Smooth muscle cell (in vitro differentiated cells): ENCODE results near the gene CCDC187. TPM values are rescaled to one million over a fixed set of nuclear protein-coding genes. Genes with fewer than 3 reads are reported as not detected.

Experiments
- DNase-seq: peaks from one replicate; lab custom pipeline; 2025; ENCODE audit not compliant: unreplicated experiment; lab: John Stamatoyannopoulos, UW
- H2AFZ ChIP-seq: fragments of 200-600 bp; sonication (generic); 2 replicates; pipeline ENCODE4 v1.6.0; 2016; ENCODE audit warnings: antibody characterized with exemption, low read depth, mild to moderate bottlenecking
- H3F3A ChIP-seq: fragments of 200-600 bp; sonication (generic); 2 replicates; pipeline ENCODE4 v1.6.0; 2017; ENCODE audit warnings: antibody characterized with exemption, low read depth
- H3K27ac ChIP-seq: fragments of 200-600 bp; sonication (generic); 2 replicates; pipeline ENCODE4 v1.5.1; 2016; ENCODE audit warnings: low read depth, mild to moderate bottlenecking
- H3K27me3 ChIP-seq: fragments of 200-600 bp; sonication (generic); 2 replicates; pipeline ENCODE4 v1.6.1; 2016; ENCODE audit warnings: low read depth, mild to moderate bottlenecking
- H3K36me3 ChIP-seq: fragments of 200-600 bp; sonication (generic); 2 replicates; pipeline ENCODE4 v1.5.1; 2016; ENCODE audit warnings: low read depth
- H3K4me1 ChIP-seq: fragments of 200-600 bp; sonication (generic); 2 replicates; pipeline ENCODE4 v1.5.1; 2016; ENCODE audit warnings: low read depth
- H3K4me2 ChIP-seq: fragments of 200-600 bp; sonication (generic); 2 replicates; pipeline ENCODE4 v1.6.0; 2016; ENCODE audit warnings: mild to moderate bottlenecking
- H3K4me3 ChIP-seq: fragments of 200-600 bp; sonication (generic); 2 replicates; pipeline ENCODE4 v1.5.1; 2016; ENCODE audit warnings: mild to moderate bottlenecking
- H3K79me2 ChIP-seq: fragments of 200-600 bp; sonication (generic); 2 replicates; pipeline ENCODE4 v1.6.0; 2016; ENCODE audit warnings: low read depth, mild to moderate bottlenecking
- H3K9ac ChIP-seq: fragments of 200-600 bp; sonication (generic); 2 replicates; pipeline ENCODE4 v1.6.0; 2016; ENCODE audit warnings: low read depth
- H3K9me3 ChIP-seq: fragments of 200-600 bp; sonication (generic); replicated peaks from 2 replicates; pipeline ENCODE4 v1.5.1; 2016; ENCODE audit warnings: low read depth
- H4K20me1 ChIP-seq: fragments of 200-600 bp; sonication (generic); 2 replicates; pipeline ENCODE4 v1.6.0; 2016; ENCODE audit warnings: low read depth
- WGBS: methylation state at CpG from one replicate; pipeline ENCODE4 v1.1.7; 2016; ENCODE audit warnings: low lambda C conversion rate; 5-methylcytosine and 5-hydroxymethylcytosine counted together
- polyA plus RNA-seq: library from polyadenylated mRNA; unstranded; fragments of >200 nt; fragmentation: Nextera tagmentation; extraction: Ambion mirVana; gene quantifications from 2 replicates; pipeline ENCODE4 v1.2.1, GENCODE V29; 2016
- total RNA-seq: library from RNA; depleted of rRNA; stranded (reverse); fragments of >200 nt; gene quantifications from 2 replicates; pipeline ENCODE4 v1.2.3, GENCODE V29; 2014
- TF ChIP-seq, protein P1 (sequence below): fragments of 200-600 bp; sonication (generic); IDR thresholded peaks from 2 replicates; pipeline ENCODE4 v1.5.1; 2017; ENCODE audit warnings: borderline replicate concordance, mild to moderate bottlenecking, antibody characterized with exemption; ENCODE audit not compliant: insufficient read depth, poor library complexity, severe bottlenecking

CCDC187 gene
- total and polyA plus RNA-seq, 2 experiments from 2014 or later: 0.10 TPM; not detected in 1

DNA sequence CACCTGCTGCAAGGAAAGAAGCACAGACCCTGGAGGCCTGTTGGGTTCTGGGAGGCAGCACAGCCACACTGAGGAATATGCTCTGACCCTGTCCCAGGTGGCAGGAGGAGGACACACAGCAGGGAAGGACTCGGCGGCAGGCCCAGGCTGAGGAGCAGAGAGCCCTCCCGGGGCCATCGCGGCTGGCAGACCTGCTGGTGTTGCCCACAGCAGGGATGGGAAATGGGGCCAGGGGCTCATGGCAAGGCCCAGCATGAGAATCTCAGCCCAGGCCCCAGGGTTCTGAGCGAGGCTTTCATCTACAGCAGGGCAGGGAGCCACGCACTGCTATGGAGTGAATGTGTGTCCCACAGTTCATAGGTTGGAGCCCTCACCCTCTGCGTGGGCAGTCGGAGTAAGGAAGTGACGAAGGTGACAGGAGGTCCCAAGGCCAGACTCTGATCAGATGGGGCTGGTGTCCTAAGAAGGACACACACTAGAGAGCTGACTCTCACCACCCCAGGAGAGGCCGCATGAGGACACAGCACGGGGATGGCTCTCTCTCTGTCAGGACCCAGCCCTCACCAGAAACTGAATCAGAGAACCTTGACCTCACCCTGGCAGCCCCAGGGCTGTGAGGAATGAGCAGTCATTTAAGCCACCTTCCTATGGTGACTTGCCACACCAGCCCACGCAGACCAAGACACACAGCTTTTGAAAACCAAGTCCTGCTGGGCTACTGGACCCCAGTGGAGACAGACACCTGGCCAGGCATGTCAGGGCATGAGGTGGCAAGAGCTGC lies 13.2 kb upstream of the CCDC187 start:
- Histone ChIP-seq H3K9me3 (no peaks in the 10 kb centered on the region), H3K27me3 (no peaks in the 10 kb centered on the region), H3K9ac (no peak overlapping the region), H3K79me2 (no peaks in the 10 kb centered on the region), H3K4me2 (no peak overlapping the region), H3K36me3 (no peaks in the 10 kb centered on the region), H3F3A (no peaks in the 10 kb centered on the region), H3K4me1 (no peaks in the 10 kb centered on the region), H2AFZ (no peak overlapping the region), H3K4me3 (no peak overlapping the region), H4K20me1 (no peaks in the 10 kb centered on the region), H3K27ac (no peak overlapping the region)
- TF ChIP-seq, protein P1, sequence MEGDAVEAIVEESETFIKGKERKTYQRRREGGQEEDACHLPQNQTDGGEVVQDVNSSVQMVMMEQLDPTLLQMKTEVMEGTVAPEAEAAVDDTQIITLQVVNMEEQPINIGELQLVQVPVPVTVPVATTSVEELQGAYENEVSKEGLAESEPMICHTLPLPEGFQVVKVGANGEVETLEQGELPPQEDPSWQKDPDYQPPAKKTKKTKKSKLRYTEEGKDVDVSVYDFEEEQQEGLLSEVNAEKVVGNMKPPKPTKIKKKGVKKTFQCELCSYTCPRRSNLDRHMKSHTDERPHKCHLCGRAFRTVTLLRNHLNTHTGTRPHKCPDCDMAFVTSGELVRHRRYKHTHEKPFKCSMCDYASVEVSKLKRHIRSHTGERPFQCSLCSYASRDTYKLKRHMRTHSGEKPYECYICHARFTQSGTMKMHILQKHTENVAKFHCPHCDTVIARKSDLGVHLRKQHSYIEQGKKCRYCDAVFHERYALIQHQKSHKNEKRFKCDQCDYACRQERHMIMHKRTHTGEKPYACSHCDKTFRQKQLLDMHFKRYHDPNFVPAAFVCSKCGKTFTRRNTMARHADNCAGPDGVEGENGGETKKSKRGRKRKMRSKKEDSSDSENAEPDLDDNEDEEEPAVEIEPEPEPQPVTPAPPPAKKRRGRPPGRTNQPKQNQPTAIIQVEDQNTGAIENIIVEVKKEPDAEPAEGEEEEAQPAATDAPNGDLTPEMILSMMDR: no peak
- no peak for DNase-seq
- 94% methylated on average over 13 of the region's 13 CpGs for WGBS

DNA sequence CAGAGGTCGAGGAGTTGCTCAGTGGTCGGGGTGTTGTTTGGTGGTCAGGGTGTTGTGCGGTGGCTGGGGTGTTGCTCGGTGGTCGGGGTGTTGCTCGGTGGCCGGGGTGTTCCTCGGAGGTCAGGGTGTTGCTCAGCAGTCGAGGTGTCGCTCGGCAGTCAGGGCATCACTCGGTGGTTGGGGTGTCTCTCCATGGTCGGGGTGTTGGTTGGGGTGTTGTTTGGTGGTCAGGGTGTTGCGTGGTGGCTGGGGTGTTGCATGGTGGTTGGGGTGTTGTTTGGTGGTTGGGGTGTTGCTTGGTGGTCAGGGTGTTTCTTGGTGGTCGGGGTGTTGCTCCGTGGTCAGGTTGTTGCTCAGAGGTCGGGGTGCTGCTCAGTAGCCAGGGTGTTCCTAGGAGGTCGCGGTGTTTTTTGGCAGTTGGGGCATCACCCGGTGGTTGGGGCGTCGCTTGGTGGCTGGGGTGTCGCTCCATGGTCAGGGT lies 12.4 kb upstream of the CCDC187 start:
- no peaks in the 10 kb centered on the region for H3K36me3 ChIP-seq
- WGBS: 99% methylated on average over 21 of the region's 23 CpGs
- TF ChIP-seq, protein P1: no peak
- no peaks in the 10 kb centered on the region for H3F3A ChIP-seq
- no peak overlapping the region for H3K4me3 ChIP-seq
- H3K79me2 ChIP-seq: no peaks in the 10 kb centered on the region
- H2AFZ ChIP-seq: no peak overlapping the region
- no peaks in the 10 kb centered on the region for H3K27me3 ChIP-seq
- no peak overlapping the region for H3K9ac ChIP-seq
- H4K20me1 ChIP-seq: no peaks in the 10 kb centered on the region
- no peaks in the 10 kb centered on the region for H3K9me3 ChIP-seq
- no peaks in the 10 kb centered on the region for H3K4me1 ChIP-seq
- H3K27ac ChIP-seq: no peak overlapping the region
- DNase-seq: no peak
- no peak overlapping the region for H3K4me2 ChIP-seq

DNA sequence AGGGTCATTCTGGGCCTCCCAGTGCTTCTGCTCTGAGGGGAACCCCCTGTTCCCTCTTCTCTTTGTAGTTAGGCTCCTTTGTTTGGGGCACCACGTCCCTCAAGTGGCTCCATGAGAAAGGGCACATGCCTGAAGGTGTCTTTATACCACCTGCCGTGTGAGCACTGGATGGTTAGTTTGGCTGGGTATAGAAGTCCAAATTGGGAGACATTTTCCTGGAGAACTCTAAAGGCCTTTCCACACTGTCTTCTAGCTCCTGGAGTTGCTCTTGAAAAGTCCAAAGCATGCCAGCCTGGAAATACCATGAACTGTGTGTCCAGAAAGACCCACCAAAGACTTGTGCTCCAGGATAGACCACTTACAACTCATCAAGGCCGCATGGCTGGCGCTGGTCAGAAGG lies 11.1 kb upstream of the CCDC187 start:
- H3K4me3 ChIP-seq: no peak overlapping the region
- no peaks in the 10 kb centered on the region for H3K4me1 ChIP-seq
- no peaks in the 10 kb centered on the region for H3K79me2 ChIP-seq
- H2AFZ ChIP-seq: no peak overlapping the region
- no peaks in the 10 kb centered on the region for H3F3A ChIP-seq
- no peaks in the 10 kb centered on the region for H3K36me3 ChIP-seq
- no peak overlapping the region for H3K27ac ChIP-seq
- H4K20me1 ChIP-seq: no peaks in the 10 kb centered on the region
- no peak overlapping the region for H3K4me2 ChIP-seq
- DNase-seq: no peak
- 84% methylated on average over 4 of the region's 4 CpGs for WGBS
- no peak overlapping the region for H3K9ac ChIP-seq
- H3K9me3 ChIP-seq: no peaks in the 10 kb centered on the region
- TF ChIP-seq, protein P1: no peak
- no peaks in the 10 kb centered on the region for H3K27me3 ChIP-seq

DNA sequence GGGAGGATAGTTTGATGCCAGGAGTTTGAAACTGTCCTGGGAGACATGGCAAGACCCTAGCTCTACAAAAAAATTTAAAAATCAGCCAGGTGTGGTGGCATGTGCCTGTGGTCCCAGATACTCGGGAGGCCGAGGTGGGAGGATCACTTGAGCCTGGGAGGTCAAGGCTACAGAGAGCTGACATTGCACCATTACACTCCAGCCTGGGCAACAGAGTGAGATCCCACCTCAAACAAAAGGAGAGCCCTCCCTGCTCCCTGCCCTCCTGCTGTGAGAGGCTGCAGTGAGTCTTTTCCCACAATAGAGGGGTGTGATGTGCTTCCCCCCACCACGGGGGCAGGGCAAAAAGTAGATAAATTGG lies 10.1 kb upstream of the CCDC187 start:
- 94% methylated on average over 3 of the region's 3 CpGs for WGBS

More for the DNA sequence above, 10.1 kb upstream of the CCDC187 start:
- H3K79me2 ChIP-seq: no peaks in the 10 kb centered on the region
- no peaks in the 10 kb centered on the region for H3F3A ChIP-seq
- no peak overlapping the region for H3K9ac ChIP-seq
- H3K9me3 ChIP-seq: no peaks in the 10 kb centered on the region
- H3K4me3 ChIP-seq: no peak overlapping the region
- H3K36me3 ChIP-seq: no peaks in the 10 kb centered on the region
- TF ChIP-seq, protein P1: no peak
- DNase-seq: no peak
- no peaks in the 10 kb centered on the region for H3K27me3 ChIP-seq
- no peak overlapping the region for H3K27ac ChIP-seq
- H4K20me1 ChIP-seq: no peaks in the 10 kb centered on the region
- no peaks in the 10 kb centered on the region for H3K4me1 ChIP-seq
- H2AFZ ChIP-seq: no peak overlapping the region
- H3K4me2 ChIP-seq: no peak overlapping the region
